Esophagus muscularis mucosa (tissue), 4 donors: ENCODE data around the gene KRTAP5-10. TPM values are rescaled to one million over a fixed set of nuclear protein-coding genes. Genes with fewer than 3 reads are reported as not detected.
"Not testable (repeated sequence)": the region's sequence is repeated elsewhere in the genome, so short reads cannot be mapped to it uniquely, and the experiment has no call there.

Experiments
- DNase-seq: peaks from one replicate; pipeline ENCODE4 v3.0.0-alpha.2; 2017; ENCODE audit errors: extremely low spot score
- H3K27ac ChIP-seq, 4 donors: fragments of 200-600 bp; sonication (generic); replicated peaks in 1 of 4; 1 replicate in 3 of 4; 2 replicates in 1 of 4; pipeline ENCODE4 v1.5.1; 2016 to 2019; ENCODE audit warnings: mild to moderate bottlenecking in 1 of 4
- H3K27me3 ChIP-seq, 4 donors: fragments of 200-600 bp; sonication (generic); one replicate each; pipeline versions ENCODE4 v1.5.1 to v1.6.0; 2016 to 2019
- H3K36me3 ChIP-seq, 4 donors: fragments of 200-600 bp; sonication (generic); one replicate each; pipeline ENCODE4 v1.5.1; 2016 to 2019
- H3K4me1 ChIP-seq, 4 donors: fragments of 200-600 bp; sonication (generic); one replicate each; pipeline ENCODE4 v1.5.1; 2016 to 2019
- H3K4me3 ChIP-seq, 4 donors: fragments of 200-600 bp; sonication (generic); 1 replicate in 2 of 4; 2 replicates in 2 of 4; pipeline ENCODE4 v1.5.1; 2016 to 2019; ENCODE audit warnings: mild to moderate bottlenecking in 4 of 4, moderate library complexity in 1 of 4
- H3K9me3 ChIP-seq, 4 donors: fragments of 200-600 bp; sonication (generic); 1 replicate in 3 of 4; 2 replicates in 1 of 4; pipeline ENCODE4 v1.5.1; 2016 to 2019
- EP300 ChIP-seq: sonication (generic); formaldehyde crosslinking; IDR thresholded peaks from one replicate; pipeline ENCODE4 v1.6.1; 2017; ENCODE audit warnings: antibody characterized with exemption
- POLR2A ChIP-seq: fragments of 450-650 bp; IDR thresholded peaks from one replicate; pipeline ENCODE4 v1.6.1; 2017; ENCODE audit warnings: antibody characterized with exemption, moderate library complexity, mild to moderate bottlenecking, low read depth
- POLR2AphosphoS5 ChIP-seq, 2 donors: sonication (generic); formaldehyde crosslinking; IDR thresholded peaks; one replicate each; pipeline ENCODE4 v1.6.1; 2017; ENCODE audit warnings: antibody characterized with exemption in 2 of 2
- WGBS: methylation state at CpG from one replicate; pipeline ENCODE4 v1.1.5; 2018; 5-methylcytosine and 5-hydroxymethylcytosine counted together
- intact Hi-C: fragments of 100-400 bp; cut with DNase I; formaldehyde crosslinking; loops from one replicate; pipeline ENCODE4 v1.15.1; 2023
- total RNA-seq, 4 donors: library from RNA; depleted of rRNA; stranded (reverse); fragments of >200 nt; gene quantifications; one replicate each; pipeline versions ENCODE4 v1.1.0 to v1.2.1, GENCODE V29; 2016
- TF ChIP-seq, protein P1 (sequence below), 3 experiments: fragments of 200-600 bp in 2 of 3; fragments of 450-650 bp in 1 of 3; sonication (generic) in 2 of 3; IDR thresholded peaks; one replicate each; pipeline ENCODE4 v1.5.1; 2017 to 2019; ENCODE audit warnings: antibody characterized with exemption in 3 of 3, mild to moderate bottlenecking in 2 of 3, moderate library complexity in 1 of 3

Gene KRTAP5-10
- total RNA-seq, 4 donors from 2014 or later: not detected

DNA sequence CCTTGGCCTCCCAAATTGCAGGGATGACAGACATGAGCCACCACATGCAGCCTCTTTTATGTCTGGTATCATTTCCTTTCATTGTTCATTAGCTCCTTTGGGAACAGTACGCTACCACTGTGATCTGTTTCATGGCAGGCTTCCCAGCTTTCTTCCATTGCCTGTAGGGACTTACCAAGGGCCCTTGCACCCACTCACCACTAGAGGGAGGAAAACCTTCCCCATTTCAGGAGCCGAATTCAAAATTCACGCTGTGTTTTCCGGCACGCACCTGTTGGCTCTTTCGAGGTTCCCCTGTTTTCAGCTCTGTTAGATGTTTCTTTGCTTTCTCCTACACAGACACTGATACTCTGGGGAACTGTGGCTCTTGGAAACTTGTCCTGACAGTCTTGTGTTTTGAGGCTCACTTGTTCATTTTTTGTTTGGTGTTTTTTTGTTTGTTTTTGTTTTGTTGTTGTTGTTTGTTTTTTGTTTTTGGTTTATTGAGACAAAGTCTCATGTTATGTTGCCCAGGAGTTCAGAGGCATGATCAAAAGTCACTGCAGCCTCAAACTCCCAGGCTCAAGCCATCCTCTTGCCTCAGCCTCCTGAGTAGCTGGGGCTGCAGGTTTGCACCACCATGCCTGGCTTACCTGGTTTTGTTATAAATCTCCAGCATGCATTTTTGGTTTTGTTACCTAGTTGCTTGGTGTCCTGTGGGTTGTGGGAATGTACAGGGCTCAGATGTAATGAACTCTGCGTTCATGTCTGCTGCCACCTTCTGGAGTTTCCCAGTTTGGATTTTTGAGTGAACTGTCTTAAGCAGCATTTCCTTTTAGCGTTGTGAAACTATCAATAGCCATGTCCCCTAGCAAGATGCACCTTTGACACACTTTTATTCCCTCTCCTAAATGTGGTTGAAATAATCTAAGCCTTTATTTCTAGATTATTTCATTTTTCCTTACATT lies 15.0 kb downstream of the KRTAP5-10 start:
- 11% methylated on average over 8 of the region's 8 CpGs for WGBS
- H3K4me1 ChIP-seq: peaks cover 0 to 10% (median 5%) of the 10 kb centered on the region in 4 donors

DNA sequence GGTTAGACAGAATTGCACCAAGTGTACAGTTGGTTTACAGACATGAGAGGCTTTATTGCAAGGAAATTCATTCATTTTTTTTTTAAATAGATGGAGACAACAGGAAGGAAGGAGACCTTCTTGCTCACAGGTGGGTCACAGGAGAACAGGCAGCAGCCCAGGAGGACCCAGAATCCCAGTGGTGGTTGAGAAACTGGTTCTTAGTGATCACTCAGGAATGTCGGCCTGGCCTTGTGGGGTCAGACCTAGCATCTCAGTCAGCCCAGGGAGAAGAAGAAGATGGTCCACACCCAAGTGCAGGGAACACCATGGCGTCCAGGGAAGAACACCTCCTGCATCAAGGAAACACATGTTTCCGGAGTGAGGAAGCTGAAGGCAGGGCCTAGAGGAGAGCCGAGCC lies 16.5 kb downstream of the KRTAP5-10 start:
- peaks cover 0 to 51% (median 0%) of the 10 kb centered on the region in 4 donors for H3K27me3 ChIP-seq
- H3K4me1 ChIP-seq: peaks cover 0 to 10% (median 5%) of the 10 kb centered on the region in 4 donors
- H3K9me3 ChIP-seq: no peaks in the 10 kb centered on the region
- no peaks in the 10 kb centered on the region for H3K36me3 ChIP-seq
- no peak overlapping the region for H3K4me3 ChIP-seq
- WGBS: 82% methylated on average over 4 of the region's 4 CpGs
- intact Hi-C loops: no loop called here
- TF ChIP-seq POLR2AphosphoS5 (IDR thresholded peaks at IDR 0.05) (no peak), EP300 (no peak), POLR2A (no peak)
- TF ChIP-seq, protein P1, sequence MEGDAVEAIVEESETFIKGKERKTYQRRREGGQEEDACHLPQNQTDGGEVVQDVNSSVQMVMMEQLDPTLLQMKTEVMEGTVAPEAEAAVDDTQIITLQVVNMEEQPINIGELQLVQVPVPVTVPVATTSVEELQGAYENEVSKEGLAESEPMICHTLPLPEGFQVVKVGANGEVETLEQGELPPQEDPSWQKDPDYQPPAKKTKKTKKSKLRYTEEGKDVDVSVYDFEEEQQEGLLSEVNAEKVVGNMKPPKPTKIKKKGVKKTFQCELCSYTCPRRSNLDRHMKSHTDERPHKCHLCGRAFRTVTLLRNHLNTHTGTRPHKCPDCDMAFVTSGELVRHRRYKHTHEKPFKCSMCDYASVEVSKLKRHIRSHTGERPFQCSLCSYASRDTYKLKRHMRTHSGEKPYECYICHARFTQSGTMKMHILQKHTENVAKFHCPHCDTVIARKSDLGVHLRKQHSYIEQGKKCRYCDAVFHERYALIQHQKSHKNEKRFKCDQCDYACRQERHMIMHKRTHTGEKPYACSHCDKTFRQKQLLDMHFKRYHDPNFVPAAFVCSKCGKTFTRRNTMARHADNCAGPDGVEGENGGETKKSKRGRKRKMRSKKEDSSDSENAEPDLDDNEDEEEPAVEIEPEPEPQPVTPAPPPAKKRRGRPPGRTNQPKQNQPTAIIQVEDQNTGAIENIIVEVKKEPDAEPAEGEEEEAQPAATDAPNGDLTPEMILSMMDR (IDR thresholded peaks at IDR 0.05): no peak
- H3K27ac ChIP-seq: no peak overlapping the region
- no peak for DNase-seq

More for the DNA sequence above, 15.0 kb downstream of the KRTAP5-10 start:
- Histone ChIP-seq H3K27me3 (peaks cover 0 to 47% (median 0%) of the 10 kb centered on the region in 4 donors), H3K36me3 (no peaks in the 10 kb centered on the region), H3K9me3 (no peaks in the 10 kb centered on the region), H3K4me3 (no peak overlapping the region), H3K27ac (no peak overlapping the region)
- intact Hi-C loops: no loop called here
- TF ChIP-seq POLR2AphosphoS5 (IDR thresholded peaks at IDR 0.05) (no peak), EP300 (no peak)
- TF ChIP-seq, protein P1 (IDR thresholded peaks at IDR 0.05): peak; percentile 74 to 90 (median 76)
- DNase-seq: no peak

DNA sequence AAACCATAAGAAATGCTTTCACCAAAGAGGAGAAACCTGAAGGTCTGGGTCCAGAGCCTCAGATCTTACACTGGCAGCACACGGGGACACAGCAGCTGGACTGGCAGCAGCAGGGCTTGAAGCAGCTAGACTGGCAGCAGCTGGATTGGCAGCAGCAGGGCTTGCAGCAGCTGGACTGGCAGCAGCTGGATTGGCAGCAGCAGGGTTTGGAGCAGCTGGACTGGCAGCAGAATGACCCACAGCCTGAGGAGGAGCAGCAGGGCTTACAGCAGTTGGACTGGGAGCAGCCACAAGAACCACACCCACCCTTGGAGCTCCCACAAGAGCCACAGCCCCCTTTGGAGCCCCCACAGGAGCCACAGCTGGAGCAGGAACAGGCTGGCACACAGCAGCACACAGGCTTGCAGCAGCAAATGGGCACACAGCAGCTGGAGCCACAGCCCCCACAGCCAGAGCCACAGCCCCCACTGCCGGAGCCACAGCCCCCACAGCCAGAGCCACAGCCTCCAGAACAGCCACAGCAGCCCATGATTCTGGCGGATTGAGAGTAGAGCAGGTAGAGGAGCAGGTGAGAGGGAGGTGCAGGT lies 17.0 kb downstream of the KRTAP5-10 start, which contains the start of gene KRTAP5-11:
KRTAP5-11 (minus strand) TSS at position 567 of the 587 bp plus-strand sequence; CDS start at position 529, 38 bp downstream.
- WGBS: 71% methylated on average over 1 of the region's 3 CpGs

DNA sequence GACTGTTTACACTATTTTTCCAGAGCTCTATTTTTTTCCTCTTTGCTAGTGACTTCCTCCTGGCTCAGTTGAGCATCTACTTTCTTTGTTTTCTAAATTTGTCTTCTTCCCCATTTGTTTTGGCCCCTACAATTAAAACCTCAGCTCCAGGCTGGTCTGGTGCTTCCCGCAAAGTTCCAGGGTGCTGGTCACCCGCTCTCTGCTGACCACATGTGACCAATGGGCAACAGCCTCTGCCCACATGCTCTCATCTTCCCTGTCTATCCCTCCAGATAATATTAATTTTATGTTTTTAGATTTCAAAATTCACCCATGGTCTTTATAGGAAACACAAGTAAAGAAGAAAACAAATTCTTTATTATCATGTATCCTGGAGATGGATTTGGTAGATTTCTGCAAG lies 17.6 kb downstream of the KRTAP5-10 start:
- H3K4me1 ChIP-seq, DNase-seq, H3K9me3 ChIP-seq, H3K27ac ChIP-seq, intact Hi-C loops, H3K36me3 ChIP-seq, H3K4me3 ChIP-seq: not testable (repeated sequence)
- WGBS: 73% methylated on average over 2 of the region's 2 CpGs
- H3K27me3 ChIP-seq: peaks cover 0 to 45% (median 0%) of the 10 kb centered on the region in 4 donors

More for the DNA sequence above, 17.0 kb downstream of the KRTAP5-10 start, which contains the start of gene KRTAP5-11:
- H3K27ac ChIP-seq: no peak within 1 kb of the TSS
- TF ChIP-seq, protein P1 (IDR thresholded peaks at IDR 0.05): no peak
- TF ChIP-seq POLR2A: no peak
- H3K4me3 ChIP-seq: no peak within 1 kb of the TSS
- DNase-seq: no peak
- H3K9me3 ChIP-seq: no peaks in the 10 kb centered on the region
- peaks cover 0 to 10% (median 5%) of the 10 kb centered on the region in 4 donors for H3K4me1 ChIP-seq
- intact Hi-C loops: no loop called here
- no peaks in the 10 kb centered on the region for H3K36me3 ChIP-seq
- H3K27me3 ChIP-seq: peaks cover 0 to 51% (median 0%) of the 10 kb centered on the region in 4 donors

DNA sequence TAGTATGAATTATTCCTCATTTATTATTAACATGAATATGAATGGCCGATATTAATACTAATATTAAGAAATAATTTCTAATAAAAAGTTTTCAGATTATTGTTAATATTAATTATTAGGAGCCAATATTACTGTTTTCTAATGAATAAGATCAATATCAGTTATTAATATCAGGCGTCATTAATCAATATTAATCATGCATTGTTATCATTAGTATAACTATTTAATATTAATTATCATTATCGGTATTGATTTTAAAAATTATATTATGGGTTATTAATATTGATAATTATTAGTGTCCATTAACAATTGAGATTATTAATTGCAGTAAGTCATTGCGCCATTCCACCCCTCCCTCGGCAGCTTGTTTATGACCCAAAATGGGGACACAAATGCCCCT lies 20.3 kb downstream of the KRTAP5-10 start:
- intact Hi-C loops, H3K9me3 ChIP-seq, DNase-seq, H3K4me1 ChIP-seq, H3K27ac ChIP-seq, H3K4me3 ChIP-seq, H3K36me3 ChIP-seq: not testable (repeated sequence)
- peaks cover 0 to 35% (median 0%) of the 10 kb centered on the region in 4 donors for H3K27me3 ChIP-seq
- 90% methylated on average over 5 of the region's 5 CpGs for WGBS

DNA sequence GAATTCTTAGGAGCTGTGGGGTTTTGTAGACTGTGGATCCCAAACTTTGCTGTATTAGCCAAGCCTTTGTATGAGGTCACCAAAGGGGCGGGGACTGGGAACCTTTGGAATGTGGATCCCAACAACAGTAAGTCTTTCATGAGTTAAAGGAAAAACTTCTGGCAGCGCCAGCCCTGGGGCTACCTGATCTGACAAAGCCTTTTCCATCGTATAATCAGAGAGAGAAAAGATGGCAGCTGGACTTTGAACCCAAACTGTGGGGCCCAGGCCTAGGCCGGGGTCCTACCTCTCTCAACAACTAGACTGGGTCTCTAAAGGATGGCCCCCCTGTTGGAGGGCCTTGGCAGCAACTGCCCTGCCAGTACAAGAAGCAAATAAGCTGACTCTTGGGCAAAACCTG lies 23.0 kb downstream of the KRTAP5-10 start:
- H3K9me3 ChIP-seq, H3K4me1 ChIP-seq, H3K4me3 ChIP-seq, DNase-seq, intact Hi-C loops, H3K27ac ChIP-seq, H3K36me3 ChIP-seq: not testable (repeated sequence)
- H3K27me3 ChIP-seq: peaks cover 0 to 17% (median 0%) of the 10 kb centered on the region in 4 donors
- 61% methylated on average over 4 of the region's 4 CpGs for WGBS

DNA sequence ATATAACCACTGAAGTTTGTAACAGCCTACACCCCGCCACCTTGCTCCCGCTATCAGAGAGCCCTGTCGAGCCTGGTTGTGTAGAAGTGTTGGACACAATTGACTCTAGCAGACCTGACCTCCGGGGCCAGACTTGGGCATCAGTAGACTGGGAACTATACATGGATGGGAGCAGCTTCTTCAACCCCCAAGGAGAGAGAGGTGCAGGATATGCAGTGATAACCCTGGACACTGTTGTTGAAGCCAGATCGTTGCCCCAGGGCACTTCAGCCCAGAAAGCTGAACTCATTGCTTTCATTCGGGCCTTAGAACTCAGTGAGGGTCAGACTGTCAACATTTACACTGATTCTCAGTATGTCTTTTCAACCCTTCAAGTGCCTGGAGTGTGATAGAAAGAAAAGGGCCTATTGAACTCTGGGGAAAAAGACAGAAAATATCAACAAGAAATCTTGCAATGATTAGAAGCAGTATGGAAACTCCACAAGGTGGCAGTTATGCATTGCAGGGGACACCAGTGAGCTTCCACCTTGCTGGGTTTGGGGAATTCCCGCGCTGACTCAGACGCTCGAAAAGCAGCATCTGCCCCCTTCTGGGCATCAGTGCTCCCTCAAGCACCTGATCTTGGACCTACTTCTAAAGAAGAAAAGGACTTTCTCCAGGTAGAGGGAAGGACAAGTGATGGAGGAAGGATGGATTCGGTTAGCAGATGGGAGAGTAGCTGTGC lies 23.6 kb downstream of the KRTAP5-10 start:
- H3K9me3 ChIP-seq, intact Hi-C loops, H3K4me1 ChIP-seq: not testable (repeated sequence)

DNA sequence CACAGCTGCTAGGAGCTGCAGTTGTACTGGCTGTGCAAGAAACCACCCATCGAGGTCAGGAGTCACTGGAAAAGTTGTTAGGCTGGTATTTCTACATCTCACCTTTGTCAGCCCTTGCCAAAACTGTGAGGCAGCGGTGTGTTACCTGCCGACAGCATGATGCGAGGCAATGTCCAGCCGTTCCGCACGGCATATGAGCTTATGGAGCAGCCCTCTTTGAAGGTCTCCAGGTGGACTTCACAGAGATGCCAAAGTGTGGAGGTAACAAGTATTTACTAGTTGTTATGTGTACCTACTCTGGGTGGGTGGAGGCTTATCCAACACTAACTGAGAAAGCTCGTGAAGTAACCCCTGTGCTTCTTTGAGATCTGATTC lies 24.2 kb downstream of the KRTAP5-10 start:
- H3K27ac ChIP-seq, H3K27me3 ChIP-seq, intact Hi-C loops, DNase-seq, H3K4me3 ChIP-seq, H3K9me3 ChIP-seq, H3K36me3 ChIP-seq, H3K4me1 ChIP-seq: not testable (repeated sequence)
- WGBS: 82% methylated on average over 7 of the region's 8 CpGs

More for the DNA sequence above, 23.6 kb downstream of the KRTAP5-10 start:
- not testable (repeated sequence) for H3K4me3 ChIP-seq, DNase-seq, H3K36me3 ChIP-seq, H3K27ac ChIP-seq
- H3K27me3 ChIP-seq: peaks cover 0 to 14% (median 0%) of the 10 kb centered on the region in 4 donors
- 66% methylated on average over 11 of the region's 11 CpGs for WGBS
